Activated T-helper 2 cell treated with anti-CD3 and anti-CD28 coated beads, Interferon-gamma antibody, Interleukin-2, Interleukin-4, amounts not matched to agents 10 μg/mL and 5 μg/mL and 100 μg/mL, durations not matched to agents 14 hours and 24 hours and 36 hours (primary cell): ENCODE measurements around the gene SLC25A45. TPM values are rescaled to one million over a fixed set of nuclear protein-coding genes. Genes with fewer than 3 reads are reported as not detected.

ENCODE experiments used
- DNase-seq: peaks from one replicate; pipeline ENCODE4 v3.0.0; 2021; ENCODE audit warnings: low spot score
- H3K27ac Mint-ChIP-seq: one replicate; pipeline ENCODE4 v1.8.0; 2021; ENCODE audit warnings: mixed read lengths
- H3K27me3 Mint-ChIP-seq: one replicate; pipeline ENCODE4 v1.8.0; 2021; ENCODE audit warnings: low read depth, mixed read lengths
- H3K36me3 Mint-ChIP-seq: one replicate; pipeline ENCODE4 v1.8.0; 2021; ENCODE audit warnings: low read depth, mixed read lengths
- H3K4me1 Mint-ChIP-seq: one replicate; pipeline ENCODE4 v1.8.0; 2021; ENCODE audit warnings: low read depth, mixed read lengths
- H3K4me3 Mint-ChIP-seq: one replicate; pipeline ENCODE4 v1.8.0; 2021; ENCODE audit warnings: low read depth, mild to moderate bottlenecking, moderate library complexity, mixed read lengths
- H3K9me3 Mint-ChIP-seq: one replicate; pipeline ENCODE4 v1.8.0; 2021; ENCODE audit warnings: mixed read lengths
- intact Hi-C: fragments of 100-400 bp; cut with micrococcal nuclease; formaldehyde crosslinking; loops from one replicate; pipeline ENCODE4 v1.15.1; 2023
- total RNA-seq: library from RNA; stranded (reverse); gene quantifications from 2 replicates; pipeline ENCODE4 v1.2.3, GENCODE V29; 2022

The SLC25A45 gene
- total RNA-seq, 1 donor from 2014 or later, result 16.3 TPM

- Mint-ChIP-seq H3K36me3 (peaks cover 34% of the 10 kb centered on the region), H3K27me3 (no peaks in the 10 kb centered on the region), H3K4me1 (peaks cover 6% of the 10 kb centered on the region), H3K9me3 (no peaks in the 10 kb centered on the region), H3K27ac (no peak overlapping the region), H3K4me3 (no peak overlapping the region)
- intact Hi-C loops, result no loop called here
- DNase-seq, result no peak
Observed at GRCh38 chr11:65410936-65411680, 28.7 kb upstream of the SLC25A45 start.

DNA sequence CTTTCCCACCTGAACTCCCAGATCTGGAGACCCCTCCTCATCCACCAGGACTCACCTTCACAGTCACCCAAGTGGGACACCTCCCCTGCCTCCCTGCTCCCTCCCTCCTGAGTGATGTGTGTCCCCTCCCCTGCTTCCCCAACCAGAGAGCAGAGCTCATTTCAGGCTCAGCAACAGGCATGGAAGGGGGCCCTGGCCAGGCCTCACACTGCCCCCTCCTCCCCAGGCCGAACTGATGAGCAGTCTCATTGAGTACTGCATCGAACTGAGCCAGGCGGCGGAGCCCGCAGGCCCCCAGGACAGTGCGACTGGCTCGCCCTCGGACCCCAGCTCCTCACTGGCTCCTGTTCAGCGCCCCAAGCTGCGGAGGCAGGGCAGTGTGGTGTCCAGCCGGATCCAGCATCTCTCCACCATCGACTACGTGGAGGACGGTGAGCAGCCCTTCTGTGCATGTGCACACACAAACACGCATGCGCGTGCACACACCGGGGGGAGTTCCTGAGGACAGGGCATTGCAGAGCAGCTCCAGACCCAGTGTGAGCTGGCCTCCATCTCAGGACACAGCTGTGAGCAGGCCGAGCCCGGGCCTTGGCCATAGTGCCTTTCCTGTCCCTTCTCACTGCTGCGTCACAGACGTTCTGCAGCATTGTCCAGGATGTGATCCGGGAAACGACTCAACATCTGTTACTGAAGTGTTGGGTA, 22.3 kb upstream of the SLC25A45 start:
- Mint-ChIP-seq H3K27ac (no peak overlapping the region), H3K36me3 (peaks cover 52% of the 10 kb centered on the region), H3K9me3 (no peaks in the 10 kb centered on the region), H3K27me3 (no peaks in the 10 kb centered on the region), H3K4me1 (no peaks in the 10 kb centered on the region), H3K4me3 (no peak overlapping the region)
- intact Hi-C loops, result no loop called here
- DNase-seq, result no peak

DNA sequence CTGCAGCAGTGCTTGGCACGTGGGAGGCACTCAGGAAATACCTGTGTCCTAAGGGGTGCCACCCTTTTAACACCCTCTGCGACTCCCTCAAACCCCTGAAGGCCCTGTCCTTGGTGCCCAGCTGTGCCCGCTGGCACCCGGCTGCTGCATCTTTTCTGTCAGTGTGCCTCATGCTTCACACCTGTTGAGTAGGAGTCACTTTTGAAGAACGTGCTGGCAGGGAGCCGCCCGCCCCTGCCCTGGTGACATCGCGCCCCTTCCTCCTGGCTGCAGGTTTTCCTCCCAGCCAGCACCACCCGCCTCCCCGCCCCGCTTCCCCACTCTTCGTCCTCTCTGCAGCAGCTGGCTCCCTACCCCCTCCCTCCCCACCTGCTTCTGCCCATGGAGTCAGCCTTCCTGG, 21.8 kb upstream of the SLC25A45 start:
- Mint-ChIP-seq H3K9me3 (no peaks in the 10 kb centered on the region), H3K36me3 (peaks cover 50% of the 10 kb centered on the region), H3K4me3 (no peak overlapping the region), H3K27ac (no peak overlapping the region), H3K4me1 (no peaks in the 10 kb centered on the region), H3K27me3 (no peaks in the 10 kb centered on the region)
- intact Hi-C loops, result no loop called here
- no peak for DNase-seq

- Mint-ChIP-seq H3K4me1 (no peaks in the 10 kb centered on the region), H3K27me3 (no peaks in the 10 kb centered on the region), H3K4me3 (no peak overlapping the region), H3K9me3 (no peaks in the 10 kb centered on the region), H3K36me3 (peaks cover 47% of the 10 kb centered on the region), H3K27ac (no peak overlapping the region)
- DNase-seq, result no peak
- intact Hi-C loops, result no loop called here
Observed at GRCh38 chr11:65403607-65404121, 21.2 kb upstream of the SLC25A45 start.

DNA sequence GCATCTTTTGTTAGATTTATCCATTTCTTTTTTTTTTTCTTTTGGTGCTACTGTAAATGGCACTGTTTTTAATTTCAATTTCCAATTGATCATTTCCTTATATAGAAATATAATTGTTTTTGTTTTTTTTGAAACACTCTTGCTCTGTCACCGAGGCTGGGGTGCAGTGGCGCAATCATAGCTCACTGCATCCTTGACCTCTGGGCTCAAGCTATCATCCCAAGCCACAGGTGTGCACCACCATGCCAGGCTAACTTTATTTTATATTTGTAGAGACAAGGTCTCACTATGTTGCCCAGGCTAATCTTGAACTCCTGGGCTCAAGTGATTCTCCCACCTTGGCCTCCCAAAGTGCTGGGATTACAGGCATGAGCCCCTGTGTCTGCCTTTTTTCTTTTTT, 20.3 kb upstream of the SLC25A45 start:
- intact Hi-C loops, result no loop called here
- H3K27ac Mint-ChIP-seq, result no peak overlapping the region
- no peaks in the 10 kb centered on the region for H3K9me3 Mint-ChIP-seq
- peaks cover 48% of the 10 kb centered on the region for H3K36me3 Mint-ChIP-seq
- no peak overlapping the region for H3K4me3 Mint-ChIP-seq
- DNase-seq, result no peak
- H3K4me1 Mint-ChIP-seq, result no peaks in the 10 kb centered on the region
- H3K27me3 Mint-ChIP-seq, result no peaks in the 10 kb centered on the region

DNA sequence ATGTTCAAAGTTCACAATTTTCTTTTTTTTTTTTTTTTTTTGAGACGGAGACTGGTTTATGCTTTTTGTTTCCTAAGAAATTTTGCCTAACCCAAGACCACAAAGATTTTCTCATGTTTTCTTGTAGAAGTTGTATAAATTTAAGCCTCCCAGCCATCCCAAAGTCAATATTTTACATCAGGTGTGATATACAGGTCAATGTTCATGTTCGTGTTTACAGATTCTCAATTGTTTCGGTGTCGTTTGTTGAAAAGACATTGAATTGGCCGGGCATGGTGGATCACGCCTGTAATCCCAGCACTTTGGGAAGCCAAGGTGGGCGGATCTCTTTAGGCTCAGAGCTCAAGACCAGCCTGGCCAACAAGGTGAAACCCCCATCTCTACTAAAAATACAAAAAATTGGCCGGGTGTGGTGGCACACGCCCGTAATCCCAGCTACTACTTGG, 19.4 kb upstream of the SLC25A45 start:
- Mint-ChIP-seq H3K27me3 (no peaks in the 10 kb centered on the region), H3K9me3 (no peaks in the 10 kb centered on the region), H3K4me1 (no peaks in the 10 kb centered on the region), H3K4me3 (no peak overlapping the region), H3K36me3 (peaks cover 47% of the 10 kb centered on the region), H3K27ac (no peak overlapping the region)
- intact Hi-C loops, result no loop called here
- no peak for DNase-seq

DNA sequence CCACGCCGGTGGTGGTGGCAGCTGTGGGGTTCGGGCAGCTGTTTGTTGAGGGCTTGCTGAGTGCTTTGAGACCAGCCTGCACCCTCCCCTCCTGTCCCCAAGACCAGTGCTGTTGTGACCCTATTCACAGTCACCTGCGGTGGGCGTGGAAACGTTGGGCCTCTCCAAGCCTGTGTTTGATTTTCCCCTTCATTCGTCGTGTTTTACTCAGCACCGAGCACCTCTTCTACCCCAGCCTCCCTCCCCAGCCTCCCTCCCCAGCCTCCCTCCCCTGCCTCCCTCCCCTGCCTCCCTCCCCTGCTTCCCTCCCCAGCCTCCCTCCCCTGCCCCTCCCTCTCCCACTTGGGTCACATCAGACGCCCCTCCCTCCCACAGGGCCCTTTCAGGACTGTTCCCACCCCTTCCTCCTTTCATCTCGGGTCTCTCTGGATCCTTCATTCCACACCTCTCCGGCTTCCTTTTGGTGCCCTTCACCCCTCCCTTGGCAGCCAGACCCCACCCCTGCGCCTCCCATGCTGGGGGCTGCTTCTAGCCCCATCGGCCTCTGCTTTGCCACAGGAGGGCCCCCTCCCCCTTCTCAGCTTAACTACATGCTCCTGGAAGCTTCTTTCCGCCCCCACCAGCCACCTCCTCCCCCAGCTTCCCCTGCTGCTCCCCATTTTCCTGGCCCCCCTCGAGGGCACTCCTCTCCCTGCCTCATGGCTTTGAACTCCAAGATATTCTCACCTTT, 18.8 kb upstream of the SLC25A45 start:
- Mint-ChIP-seq H3K36me3 (peaks cover 47% of the 10 kb centered on the region), H3K27me3 (no peaks in the 10 kb centered on the region), H3K4me3 (no peak overlapping the region), H3K4me1 (no peaks in the 10 kb centered on the region), H3K27ac (no peak overlapping the region), H3K9me3 (no peaks in the 10 kb centered on the region)
- DNase-seq, result no peak
- intact Hi-C loops, result no loop called here

- Mint-ChIP-seq H3K4me3 (no peak overlapping the region), H3K9me3 (no peaks in the 10 kb centered on the region), H3K27ac (no peak overlapping the region), H3K36me3 (peaks cover 47% of the 10 kb centered on the region), H3K4me1 (no peaks in the 10 kb centered on the region), H3K27me3 (no peaks in the 10 kb centered on the region)
- intact Hi-C loops, result no loop called here
- DNase-seq, result no peak
Observed at GRCh38 chr11:65400307-65401072, 18.0 kb upstream of the SLC25A45 start.

GRCh38 chr11:65399845-65400244, 17.4 kb upstream of the SLC25A45 start:
- Mint-ChIP-seq H3K36me3 (peaks cover 42% of the 10 kb centered on the region), H3K9me3 (no peaks in the 10 kb centered on the region), H3K4me1 (no peaks in the 10 kb centered on the region), H3K27ac (no peak overlapping the region), H3K27me3 (no peaks in the 10 kb centered on the region), H3K4me3 (no peak overlapping the region)
- DNase-seq, result no peak
- intact Hi-C loops, result no loop called here

GRCh38 chr11:65399249-65399648, 16.8 kb upstream of the SLC25A45 start:
- no peaks in the 10 kb centered on the region for H3K9me3 Mint-ChIP-seq
- H3K27ac Mint-ChIP-seq, result no peak overlapping the region
- no peaks in the 10 kb centered on the region for H3K4me1 Mint-ChIP-seq
- intact Hi-C loops, result no loop called here
- no peaks in the 10 kb centered on the region for H3K27me3 Mint-ChIP-seq
- DNase-seq, result no peak
- H3K36me3 Mint-ChIP-seq, result peaks cover 36% of the 10 kb centered on the region
- H3K4me3 Mint-ChIP-seq, result no peak overlapping the region

GRCh38 chr11:65398362-65398910, 16.0 kb upstream of the SLC25A45 start:
- intact Hi-C loops, result no loop called here
- DNase-seq, result no peak
- Mint-ChIP-seq H3K4me3 (no peak overlapping the region), H3K36me3 (peaks cover 35% of the 10 kb centered on the region), H3K4me1 (no peaks in the 10 kb centered on the region), H3K27me3 (no peaks in the 10 kb centered on the region), H3K9me3 (no peaks in the 10 kb centered on the region), H3K27ac (no peak overlapping the region)
